GM11168 (cell line): Measurements from ENCODE around the gene SGSM2.

ENCODE experiments used
- in situ Hi-C: fragments of 300-500 bp; cut with MboI; formaldehyde crosslinking; loops from one replicate; pipeline ENCODE4 v1.12.0; 2022; ENCODE audit warnings: low sequenced_read_pairs; ENCODE audit not compliant: unreplicated experiment

SGSM2 gene

DNA sequence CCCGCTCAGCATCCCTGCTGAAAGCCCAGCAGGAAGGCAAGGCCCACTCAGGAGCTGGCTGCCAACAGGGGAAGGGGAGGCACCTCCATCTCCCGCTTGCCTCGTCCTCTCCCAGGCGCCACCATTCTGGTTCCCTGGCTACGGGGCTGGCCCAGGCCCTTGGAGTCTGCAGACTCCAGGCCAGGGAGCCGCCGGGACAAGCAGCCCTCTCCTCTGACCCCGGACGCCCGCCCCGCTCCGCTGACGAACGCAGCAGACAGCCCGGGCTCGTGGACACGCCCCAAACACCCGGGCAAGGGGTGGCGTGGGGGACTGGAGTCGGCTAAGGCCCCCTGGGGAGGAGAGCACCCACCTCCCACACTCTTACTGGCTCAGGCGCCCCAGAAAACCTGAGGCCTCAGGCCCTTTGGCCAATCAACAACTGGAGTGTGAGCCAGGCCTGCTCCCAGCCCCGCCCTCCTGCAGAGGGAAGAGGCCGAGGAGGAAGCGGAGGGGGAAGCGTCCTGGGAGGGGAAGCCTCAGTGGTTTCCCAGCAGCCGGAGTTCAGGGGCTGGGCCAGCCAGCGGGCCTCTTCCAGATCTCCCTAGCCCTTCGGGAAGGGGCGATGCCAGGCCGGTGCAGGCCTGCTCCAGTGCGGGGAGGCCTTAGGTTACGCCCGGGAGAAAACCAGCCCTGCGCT, 59.4 kb downstream of the SGSM2 start:
- in situ Hi-C loops: no loop called here

GRCh38 chr17:2397247-2398171, 60.2 kb downstream of the SGSM2 start:
- in situ Hi-C loops: no loop called here

GRCh38 chr17:2398182-2398581, 60.9 kb downstream of the SGSM2 start:
- in situ Hi-C loops: no loop called here

DNA sequence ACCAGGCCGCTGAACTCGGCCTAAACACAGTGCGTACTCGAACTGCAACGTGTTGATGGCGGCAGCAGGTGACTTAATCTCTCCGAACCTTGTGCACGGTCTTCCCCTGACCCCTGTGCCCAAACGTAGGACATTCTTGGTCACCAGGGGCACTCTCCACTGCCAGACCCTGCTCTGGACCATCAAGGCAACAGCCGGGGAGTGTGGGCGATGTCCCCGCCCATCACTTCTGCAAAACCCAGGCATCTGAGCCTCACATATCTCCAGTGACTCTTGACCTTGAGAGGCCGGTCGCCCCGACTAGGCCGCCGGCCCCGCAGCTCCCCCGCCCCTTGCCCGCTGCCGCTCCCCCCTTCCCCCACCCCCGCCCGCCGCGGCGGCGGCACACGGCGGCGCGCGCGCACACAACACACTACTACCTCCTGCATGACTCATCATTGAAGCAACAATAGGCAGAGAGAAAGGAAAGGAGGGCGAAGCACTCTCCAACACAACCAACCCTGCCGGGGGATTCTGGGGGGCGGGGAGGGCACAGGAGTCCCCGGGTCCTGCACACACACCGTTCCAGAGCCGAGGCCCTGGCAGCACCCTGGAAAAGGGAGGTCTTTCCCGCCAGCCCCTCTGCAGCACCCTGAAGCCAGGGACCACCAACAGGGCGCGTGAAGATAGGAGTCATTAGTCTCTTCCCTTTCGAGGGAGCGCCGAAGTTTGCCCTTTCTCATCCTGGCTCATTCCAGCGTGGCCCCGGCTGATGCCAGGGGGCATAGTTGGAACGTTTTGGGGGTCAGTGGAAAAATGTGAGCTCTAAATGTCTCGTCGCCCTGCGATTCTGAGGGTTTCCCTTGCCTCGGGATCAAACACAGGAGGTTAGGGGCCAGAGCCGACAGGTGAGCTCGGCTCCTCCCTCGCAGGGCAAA, 61.6 kb downstream of the SGSM2 start:
- in situ Hi-C loops: no loop called here

DNA sequence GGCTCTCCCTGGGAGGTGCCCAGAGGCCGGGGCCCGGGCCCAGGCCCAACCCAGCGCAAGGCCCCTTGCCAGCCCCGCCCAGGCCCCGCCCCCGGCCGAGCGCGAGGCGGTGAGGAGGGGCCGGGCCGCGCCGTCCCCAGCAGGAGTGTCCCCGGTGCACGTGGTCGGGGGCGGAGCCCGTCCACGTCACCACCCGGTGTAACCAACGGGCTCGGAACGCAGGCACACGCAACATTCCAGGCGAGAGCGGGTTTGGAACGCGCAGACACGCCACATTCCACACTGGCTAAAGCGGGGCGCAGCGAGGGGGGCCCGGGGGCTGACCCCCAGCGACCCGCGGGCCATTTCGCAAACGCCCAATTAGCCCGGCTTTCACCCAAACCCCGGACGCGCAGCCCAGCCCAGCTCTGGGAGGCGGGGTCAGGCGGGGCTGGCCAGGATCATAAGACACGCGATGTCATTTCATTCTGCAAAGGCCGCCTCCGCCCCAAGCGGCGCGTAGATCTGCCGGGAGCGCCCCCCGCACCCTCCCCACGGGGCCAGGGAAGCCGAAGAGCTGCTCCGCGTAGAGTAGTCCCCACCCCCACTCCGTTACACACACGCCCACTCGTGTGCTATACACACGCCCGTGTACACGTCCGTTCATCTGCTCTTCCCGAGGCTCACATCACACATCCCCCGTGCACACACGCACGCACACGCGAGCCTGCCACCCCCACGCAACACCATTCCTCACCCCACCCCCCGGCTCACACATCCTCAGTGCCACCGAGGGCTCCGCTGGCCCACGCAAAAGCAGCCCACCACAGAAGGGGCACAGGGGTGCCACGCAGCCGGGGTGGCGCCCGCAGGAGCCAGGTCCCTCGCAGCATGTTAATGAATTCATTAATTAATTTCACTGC, 62.5 kb downstream of the SGSM2 start:
- in situ Hi-C loops: no loop called here

DNA sequence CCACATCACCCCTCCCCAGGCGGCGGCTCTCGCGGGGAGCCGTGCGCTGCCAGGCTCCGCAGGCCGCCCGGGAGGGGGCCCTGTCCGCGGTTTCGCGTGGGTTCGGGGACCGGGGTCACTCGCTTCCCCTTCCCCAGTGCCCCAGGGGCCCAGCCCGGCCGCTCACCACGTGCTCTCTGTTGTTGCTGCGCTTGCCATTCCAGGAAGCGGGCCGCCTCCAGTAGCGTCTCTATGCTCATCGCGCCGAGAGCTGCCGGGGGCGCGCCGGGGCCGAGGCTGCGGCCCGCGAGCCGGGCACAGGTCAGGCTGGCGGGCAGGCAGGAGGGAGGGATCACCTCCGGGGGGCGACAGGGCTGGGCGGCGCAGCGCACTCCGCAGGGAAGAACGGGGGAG, 63.2 kb downstream of the SGSM2 start:
- in situ Hi-C loops: no loop called here

GRCh38 chr17:2400877-2401425, 63.6 kb downstream of the SGSM2 start, which contains the start of gene MNT:
Gene MNT (minus strand): TSS chr17:2401060. CDS start chr17:2400712, 348 bp downstream.
- in situ Hi-C loops: no loop called here

DNA sequence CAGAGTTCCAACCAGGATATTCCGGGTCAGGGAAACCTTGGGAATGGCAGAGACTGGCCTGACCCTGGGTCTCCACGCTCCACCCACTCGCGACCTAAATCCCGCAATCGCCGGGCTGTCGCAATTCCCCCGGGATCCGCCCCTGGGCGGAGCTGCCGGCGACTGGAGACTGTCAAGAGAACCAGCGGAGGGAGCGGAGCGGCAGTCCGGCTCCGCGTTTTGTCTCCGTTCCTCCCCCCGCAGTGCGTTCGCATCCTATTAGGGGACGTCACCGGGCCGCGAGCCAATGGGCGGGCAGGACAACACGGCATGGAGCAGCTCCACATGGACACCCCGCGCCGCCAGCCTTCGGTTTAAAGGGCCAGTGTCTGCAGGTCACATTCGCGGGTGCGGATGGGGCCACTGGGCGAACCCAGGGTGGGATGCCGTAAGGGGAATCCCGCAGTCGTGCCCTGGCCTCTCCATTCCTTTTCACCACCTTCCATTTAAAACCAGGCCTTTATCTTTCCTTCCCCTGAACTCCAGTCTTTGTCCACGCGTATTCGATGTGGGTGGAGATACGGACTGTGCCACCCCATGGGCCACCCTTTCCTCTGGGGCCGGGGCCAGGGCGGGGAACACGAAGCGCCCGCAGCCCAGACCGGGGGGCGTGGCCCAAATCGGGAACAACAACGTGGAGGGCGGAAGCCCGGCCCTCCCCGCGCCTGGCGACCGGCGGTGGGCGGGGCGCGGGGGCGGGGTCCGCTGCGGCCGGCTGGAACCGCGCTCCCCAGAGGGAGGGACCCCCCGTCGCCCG, 64.3 kb downstream of the SGSM2 start:
- in situ Hi-C loops: no loop called here

GRCh38 chr17:2402544-2402943, 65.2 kb downstream of the SGSM2 start:
- in situ Hi-C loops: no loop called here

- in situ Hi-C loops: no loop called here
Observed at GRCh38 chr17:2403044-2403443, 65.7 kb downstream of the SGSM2 start.

DNA sequence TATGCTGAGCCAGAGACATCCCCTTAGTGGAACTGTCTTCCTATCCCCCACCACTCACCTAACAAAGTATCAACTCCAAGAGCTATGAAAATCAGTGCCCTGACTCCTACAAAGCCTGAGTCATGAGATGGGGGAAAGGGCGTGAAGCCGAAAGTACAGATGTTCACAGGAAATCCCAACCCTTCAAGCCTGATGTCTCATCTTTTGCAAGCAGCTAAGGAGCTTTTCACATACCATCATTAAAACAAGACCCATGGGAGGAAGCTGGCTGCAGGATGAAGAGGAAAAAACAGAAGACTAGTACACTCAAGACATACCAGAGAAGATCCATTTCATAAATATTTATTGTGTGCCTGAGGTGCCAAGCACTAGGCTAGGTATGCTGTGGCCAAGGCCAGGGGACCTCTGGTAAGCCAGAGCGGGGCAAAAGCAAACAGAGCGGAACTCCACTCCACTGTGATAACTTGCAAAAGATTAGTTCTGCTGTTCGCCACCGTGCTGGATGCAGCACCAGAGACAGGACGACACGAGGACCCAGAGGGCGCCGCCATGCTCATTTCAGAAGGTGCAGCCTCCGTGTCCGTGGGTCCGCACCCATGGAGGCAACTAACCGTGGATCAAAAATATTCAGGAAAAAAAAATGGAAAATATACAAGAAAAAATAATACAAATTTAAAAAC, 68.1 kb downstream of the SGSM2 start:
- in situ Hi-C loops: no loop called here

DNA sequence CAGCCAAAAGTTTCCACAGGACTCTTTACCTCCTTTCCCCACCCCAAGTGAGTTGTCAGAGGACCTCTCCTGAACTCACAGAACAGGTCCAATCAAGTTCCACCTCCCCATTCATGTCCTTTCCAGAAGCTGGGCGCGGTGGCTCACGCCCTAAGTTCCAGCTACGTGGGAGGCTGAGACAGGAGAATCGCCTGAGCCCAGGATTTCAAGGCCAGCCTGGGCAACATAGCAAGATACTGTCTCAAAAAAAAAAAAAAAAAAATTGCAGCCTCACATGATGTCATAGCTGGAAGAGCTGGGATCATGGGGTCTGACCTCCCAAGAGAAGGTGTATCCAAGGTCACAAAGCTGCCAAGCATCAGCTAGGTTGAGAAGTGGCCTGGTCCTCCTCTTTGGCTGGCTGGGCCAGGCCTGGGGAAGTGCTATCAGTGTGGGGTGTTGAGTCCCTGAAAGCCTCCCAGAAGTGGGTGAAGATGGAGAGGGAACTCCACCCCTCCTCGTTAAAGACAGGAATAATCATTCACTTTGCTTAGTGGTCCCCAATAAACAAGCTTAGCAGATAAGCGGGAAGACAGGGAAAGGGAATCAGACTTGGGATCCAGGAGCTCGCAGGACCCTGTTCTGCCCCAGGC, 69.1 kb downstream of the SGSM2 start:
- in situ Hi-C loops: no loop called here

- in situ Hi-C loops: no loop called here
Observed at GRCh38 chr17:2406903-2407790, 69.8 kb downstream of the SGSM2 start.

GRCh38 chr17:2410951-2411350, 73.7 kb downstream of the SGSM2 start:
- in situ Hi-C loops: no loop called here

- in situ Hi-C loops: no loop called here
Observed at GRCh38 chr17:2412561-2413021, 75.3 kb downstream of the SGSM2 start.

DNA sequence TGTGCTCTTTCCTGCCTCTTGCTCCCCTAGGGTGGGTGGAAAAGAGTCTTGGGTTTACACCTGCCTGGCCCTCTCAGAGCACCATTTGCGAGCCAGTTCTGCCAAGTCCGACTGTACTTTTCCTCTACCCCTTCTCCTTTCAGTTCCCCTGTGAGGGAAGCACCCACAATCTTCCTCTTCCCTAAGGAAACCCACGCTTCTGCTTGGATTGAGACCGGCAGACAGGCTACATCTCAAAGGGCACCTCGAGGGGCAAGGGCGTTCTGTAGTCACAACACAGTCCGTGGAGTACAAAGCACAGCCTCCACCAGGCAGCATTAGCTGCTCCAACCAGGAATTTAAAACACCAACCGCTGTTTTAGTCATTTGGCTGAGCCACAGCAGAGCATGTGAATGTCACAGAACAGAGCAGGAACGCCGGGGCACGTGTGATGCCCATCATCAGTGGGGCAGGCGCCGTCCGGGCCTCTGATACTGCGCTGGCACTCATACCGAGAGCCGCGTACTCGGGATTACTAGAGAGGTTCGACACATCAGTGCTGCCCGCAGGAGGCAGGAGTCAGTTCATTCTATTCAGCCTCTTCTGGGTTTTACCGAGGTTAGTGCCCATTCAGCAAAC, 77.3 kb downstream of the SGSM2 start:
- in situ Hi-C loops: no loop called here
